Keratinocyte (primary cell): ENCODE measurements around the gene USH2A. TPM values are rescaled to one million over a fixed set of nuclear protein-coding genes. Genes with fewer than 3 reads are reported as not detected.

Source experiments
- DNase-seq: peaks from one replicate; pipeline ENCODE4 v3.0.0-alpha.2; 2011; ENCODE audit warnings: low read depth, missing footprints, low spot score
- FAIRE-seq: peaks from 2 replicates; lab custom pipeline; 2011; peaks lifted over from hg19 to GRCh38; lab: Jason Lieb, UNC
- H2AFZ ChIP-seq: 2 replicates; pipeline ENCODE4 v1.6.0; 2012; ENCODE audit warnings: low read length, control low read depth, inconsistent platforms; ENCODE audit not compliant: control insufficient read depth
- H3K27ac ChIP-seq: 2 replicates; pipeline ENCODE4 v1.5.1; 2011; ENCODE audit warnings: low read length; ENCODE audit not compliant: control insufficient read depth, insufficient read depth
- H3K27me3 ChIP-seq: 3 replicates; pipeline ENCODE4 v1.6.0; 2011; ENCODE audit warnings: low read length; ENCODE audit not compliant: control insufficient read depth, insufficient read depth; ENCODE audit errors: extremely low read depth
- H3K36me3 ChIP-seq, 2 experiments: 2 replicates in 1 of 2; 3 replicates in 1 of 2; pipeline ENCODE4 v1.5.1; 2011; ENCODE audit warnings: low read length in 2 of 2, mild to moderate bottlenecking in 1 of 2; ENCODE audit not compliant: control insufficient read depth in 2 of 2, insufficient read depth in 2 of 2; ENCODE audit errors: extremely low read depth in 1 of 2
- H3K4me1 ChIP-seq: 3 replicates; pipeline ENCODE4 v1.5.1; 2011; ENCODE audit warnings: low read length; ENCODE audit not compliant: control insufficient read depth, insufficient read depth; ENCODE audit errors: extremely low read depth
- H3K4me2 ChIP-seq: 3 replicates; pipeline ENCODE4 v1.6.0; 2011; ENCODE audit warnings: low read depth, low read length; ENCODE audit not compliant: control insufficient read depth, insufficient read depth; ENCODE audit errors: extremely low read depth
- H3K4me3 ChIP-seq, 3 experiments: fragments of 200-600 bp in 1 of 3; sonication (generic) in 1 of 3; 2 replicates in 2 of 3; 3 replicates in 1 of 3; pipeline ENCODE4 v1.5.1; 2011 to 2016; ENCODE audit warnings: low read length in 3 of 3, mild to moderate bottlenecking in 3 of 3, control low read depth in 2 of 3, inconsistent platforms in 1 of 3, low read depth in 1 of 3, mixed read lengths in 1 of 3, mixed run types in 1 of 3, moderate library complexity in 1 of 3; ENCODE audit not compliant: control insufficient read depth in 2 of 3, insufficient read depth in 2 of 3; ENCODE audit errors: extremely low read depth in 1 of 3
- H3K79me2 ChIP-seq: 2 replicates; pipeline ENCODE4 v1.6.0; 2012; ENCODE audit warnings: low read length; ENCODE audit not compliant: control insufficient read depth, insufficient read depth
- H3K9ac ChIP-seq: 3 replicates; pipeline ENCODE4 v1.6.0; 2011; ENCODE audit warnings: low read length; ENCODE audit not compliant: control insufficient read depth, insufficient read depth; ENCODE audit errors: extremely low read depth
- H3K9me1 ChIP-seq: 3 replicates; pipeline ENCODE4 v1.6.0; 2011; ENCODE audit warnings: low read length; ENCODE audit not compliant: control insufficient read depth, insufficient read depth; ENCODE audit errors: extremely low read depth
- H3K9me3 ChIP-seq: 2 replicates; pipeline ENCODE4 v1.5.1; 2012; ENCODE audit warnings: low read depth, low read length; ENCODE audit not compliant: control insufficient read depth
- H4K20me1 ChIP-seq: 3 replicates; pipeline ENCODE4 v1.6.0; 2011; ENCODE audit warnings: low read length; ENCODE audit not compliant: control insufficient read depth, insufficient read depth; ENCODE audit errors: extremely low read depth
- EZH2 ChIP-seq: IDR thresholded peaks from one replicate; pipeline ENCODE4 v1.6.1; 2012; ENCODE audit warnings: inconsistent platforms, mild to moderate bottlenecking, low read length, moderate library complexity
- dilution Hi-C: fragments of 300-500 bp; cut with MboI; formaldehyde crosslinking; loops from one replicate; pipeline ENCODE4 v1.7.0; 2020; ENCODE audit warnings: low sequenced_read_pairs; ENCODE audit not compliant: extremely low pct_ligation_motif_present
- polyA plus RNA-seq, 5 experiments: library from polyadenylated mRNA; depleted of rRNA in 3 of 5; stranded (reverse) in 3 of 5; stranded (forward) in 1 of 5; unstranded in 1 of 5; fragments of >200 nt; gene quantifications; 1 replicate in 1 of 5; 2 replicates in 3 of 5; 3 replicates in 1 of 5; pipeline versions ENCODE4 v1.2.1 to v1.2.3, GENCODE V29; 2011 to 2012; ENCODE audit warnings: missing spikeins in 2 of 5, low read depth in 1 of 5, low replicate concordance in 1 of 5
- TF ChIP-seq, protein P1 (sequence below), 3 experiments: IDR thresholded peaks in 1 of 3; conservative IDR thresholded peaks in 1 of 3; optimal IDR thresholded peaks in 1 of 3; 2 replicates in 2 of 3; 3 replicates in 1 of 3; pipeline versions ENCODE3 to v1.5.1; 2011; ENCODE audit warnings: low read length in 3 of 3, mild to moderate bottlenecking in 3 of 3, moderate library complexity in 2 of 3, control low read depth in 1 of 3, inconsistent platforms in 1 of 3; ENCODE audit not compliant: insufficient read depth in 2 of 3; ENCODE audit errors: extremely low read depth in 1 of 3

USH2A gene
- polyA plus RNA-seq, 1 donor (not counting 4 experiments of a cell fraction or from before 2014, with no cell fraction given), result not detected

- TF ChIP-seq, protein P1, sequence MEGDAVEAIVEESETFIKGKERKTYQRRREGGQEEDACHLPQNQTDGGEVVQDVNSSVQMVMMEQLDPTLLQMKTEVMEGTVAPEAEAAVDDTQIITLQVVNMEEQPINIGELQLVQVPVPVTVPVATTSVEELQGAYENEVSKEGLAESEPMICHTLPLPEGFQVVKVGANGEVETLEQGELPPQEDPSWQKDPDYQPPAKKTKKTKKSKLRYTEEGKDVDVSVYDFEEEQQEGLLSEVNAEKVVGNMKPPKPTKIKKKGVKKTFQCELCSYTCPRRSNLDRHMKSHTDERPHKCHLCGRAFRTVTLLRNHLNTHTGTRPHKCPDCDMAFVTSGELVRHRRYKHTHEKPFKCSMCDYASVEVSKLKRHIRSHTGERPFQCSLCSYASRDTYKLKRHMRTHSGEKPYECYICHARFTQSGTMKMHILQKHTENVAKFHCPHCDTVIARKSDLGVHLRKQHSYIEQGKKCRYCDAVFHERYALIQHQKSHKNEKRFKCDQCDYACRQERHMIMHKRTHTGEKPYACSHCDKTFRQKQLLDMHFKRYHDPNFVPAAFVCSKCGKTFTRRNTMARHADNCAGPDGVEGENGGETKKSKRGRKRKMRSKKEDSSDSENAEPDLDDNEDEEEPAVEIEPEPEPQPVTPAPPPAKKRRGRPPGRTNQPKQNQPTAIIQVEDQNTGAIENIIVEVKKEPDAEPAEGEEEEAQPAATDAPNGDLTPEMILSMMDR (optimal IDR thresholded peaks at IDR 0.05 in 1 of 3, IDR thresholded peaks at IDR 0.05 in 1 of 3, conservative IDR thresholded peaks at IDR 0.05 in 1 of 3; ENCODE audit: extremely low read depth in 1 of 3, insufficient read depth in 2 of 3, low read length in 3 of 3), result no peak
- DNase-seq (no peak), FAIRE-seq (no peak)
- Histone ChIP-seq H3K9me1 (no peaks in the 10 kb centered on the region), H3K4me2 (no peak overlapping the region), H3K27ac (no peak overlapping the region), H3K4me1 (no peaks in the 10 kb centered on the region), H3K9ac (no peak overlapping the region), H4K20me1 (no peaks in the 10 kb centered on the region), H3K4me3 (no peak overlapping the region), H3K79me2 (no peaks in the 10 kb centered on the region), H3K9me3 (no peaks in the 10 kb centered on the region), H2AFZ (no peak overlapping the region), H3K27me3 (no peaks in the 10 kb centered on the region), H3K36me3 (no peaks in the 10 kb centered on the region)
- dilution Hi-C loops, result no loop called here
Observed at GRCh38 chr1:215971793-215972441, 451.3 kb downstream of the USH2A start.

- H3K79me2 ChIP-seq, result no peaks in the 10 kb centered on the region
- H3K9ac ChIP-seq, result no peak overlapping the region
- H3K4me2 ChIP-seq, result no peak overlapping the region
- H3K9me3 ChIP-seq, result no peaks in the 10 kb centered on the region
- no peaks in the 10 kb centered on the region for H3K4me1 ChIP-seq
- no peak overlapping the region for H3K27ac ChIP-seq
- DNase-seq (no peak), FAIRE-seq (no peak)
- no peaks in the 10 kb centered on the region for H3K9me1 ChIP-seq
- H3K4me3 ChIP-seq, result no peak overlapping the region
- H2AFZ ChIP-seq, result no peak overlapping the region
- H4K20me1 ChIP-seq, result no peaks in the 10 kb centered on the region
- no peaks in the 10 kb centered on the region for H3K27me3 ChIP-seq
- dilution Hi-C loops, result no loop called here
- TF ChIP-seq EZH2, result no peak
- TF ChIP-seq, protein P1 (optimal IDR thresholded peaks at IDR 0.05 in 1 of 3, IDR thresholded peaks at IDR 0.05 in 1 of 3, conservative IDR thresholded peaks at IDR 0.05 in 1 of 3; ENCODE audit: extremely low read depth in 1 of 3, insufficient read depth in 2 of 3, low read length in 3 of 3), result no peak
- H3K36me3 ChIP-seq, result no peaks in the 10 kb centered on the region
Observed at GRCh38 chr1:215970406-215970805, 452.8 kb downstream of the USH2A start.
